Uterus (tissue), 4 donors: ENCODE measurements around the gene MPZL2. TPM values are rescaled to one million over a fixed set of nuclear protein-coding genes. Genes with fewer than 3 reads are reported as not detected.

Source experiments
- DNase-seq, 2 donors: peaks; one replicate each; pipeline ENCODE4 v3.0.0-alpha.2; 2019 to 2020
- H3K27ac ChIP-seq, 2 donors: fragments of 200-600 bp; sonication (generic); 1 replicate in 1 of 2; 2 replicates in 1 of 2; pipeline ENCODE4 v1.5.1; 2016 to 2018
- H3K27me3 ChIP-seq, 2 donors: fragments of 200-600 bp; sonication (generic); one replicate each; pipeline ENCODE4 v1.5.1; 2018 to 2019; ENCODE audit warnings: control low read depth in 1 of 2
- H3K36me3 ChIP-seq, 2 donors: fragments of 200-600 bp; sonication (generic); one replicate each; pipeline ENCODE4 v1.5.1; 2019; ENCODE audit warnings: control low read depth in 1 of 2
- H3K4me1 ChIP-seq, 2 donors: fragments of 200-600 bp; sonication (generic); one replicate each; pipeline ENCODE4 v1.5.1; 2018 to 2019; ENCODE audit warnings: control low read depth in 1 of 2
- H3K4me3 ChIP-seq, 2 donors: fragments of 200-600 bp; sonication (generic); 1 replicate in 1 of 2; 2 replicates in 1 of 2; pipeline ENCODE4 v1.5.1; 2018 to 2019; ENCODE audit warnings: mild to moderate bottlenecking in 1 of 2
- H3K9me3 ChIP-seq, 2 donors: fragments of 200-600 bp; sonication (generic); one replicate each; pipeline ENCODE4 v1.5.1; 2019; ENCODE audit warnings: control low read depth in 1 of 2
- CTCF ChIP-seq, 4 experiments: fragments of 200-600 bp in 2 of 4; fragments of 450-650 bp in 2 of 4; sonication (generic) in 2 of 4; IDR thresholded peaks; one replicate each; pipeline ENCODE4 v1.5.1; 2016 to 2019; ENCODE audit warnings: antibody characterized with exemption in 4 of 4, mild to moderate bottlenecking in 2 of 4, moderate library complexity in 1 of 4
- POLR2A ChIP-seq, 2 donors: fragments of 450-650 bp; IDR thresholded peaks; one replicate each; pipeline ENCODE4 v1.6.1; 2016; ENCODE audit warnings: antibody characterized with exemption in 2 of 2, mild to moderate bottlenecking in 1 of 2, moderate library complexity in 1 of 2
- intact Hi-C: fragments of 100-400 bp; cut with DNase I; formaldehyde crosslinking; loops from one replicate; pipeline ENCODE4 v1.15.1; 2023; ENCODE audit warnings: low total_unique reads
- total RNA-seq, 4 donors: library from RNA; depleted of rRNA in 3 of 4; stranded (reverse); fragments of >200 nt in 3 of 4; gene quantifications; one replicate each; pipeline versions ENCODE4 v1.1.0 to v1.2.4, GENCODE V29; 2014 to 2023
- donor health status: DM: yes; HTN: yes; CAD: no.

MPZL2 gene
- total RNA-seq, 4 donors from 2014 or later, result 40.9 to 191 (median 73.9) TPM

- TF ChIP-seq POLR2A (IDR thresholded peaks at IDR 0.05) (no peak), CTCF (IDR thresholded peaks at IDR 0.05) (no peak)
- H3K4me1 ChIP-seq, result no peaks in the 10 kb centered on the region
- H3K4me3 ChIP-seq, result no peak overlapping the region
- no peak for DNase-seq
- no peaks in the 10 kb centered on the region for H3K27me3 ChIP-seq
- no peaks in the 10 kb centered on the region for H3K36me3 ChIP-seq
- H3K9me3 ChIP-seq, result no peaks in the 10 kb centered on the region
- no peak overlapping the region for H3K27ac ChIP-seq
- intact Hi-C loops, result no loop called here
Measured at GRCh38 chr11:118291477-118292135, 27.5 kb upstream of the MPZL2 start.

GRCh38 chr11:118290923-118291322 is 26.8 kb upstream of the MPZL2 start:
- no peak overlapping the region for H3K27ac ChIP-seq
- no peaks in the 10 kb centered on the region for H3K9me3 ChIP-seq
- H3K4me3 ChIP-seq, result no peak overlapping the region
- no peak for TF ChIP-seq POLR2A (IDR thresholded peaks at IDR 0.05)
- TF ChIP-seq CTCF (IDR thresholded peaks at IDR 0.05), result peak; percentile 6 to 60 (median 36)
- no peaks in the 10 kb centered on the region for H3K27me3 ChIP-seq
- no peaks in the 10 kb centered on the region for H3K4me1 ChIP-seq
- DNase-seq, result peak in 1 of 2 donors; percentile 22
- H3K36me3 ChIP-seq, result no peaks in the 10 kb centered on the region
- intact Hi-C loops, result no loop called here

GRCh38 chr11:118289401-118289800 is 25.3 kb upstream of the MPZL2 start:
- Histone ChIP-seq H3K4me1 (no peaks in the 10 kb centered on the region), H3K27ac (no peak overlapping the region), H3K9me3 (no peaks in the 10 kb centered on the region), H3K27me3 (no peaks in the 10 kb centered on the region), H3K36me3 (no peaks in the 10 kb centered on the region), H3K4me3 (no peak overlapping the region)
- TF ChIP-seq CTCF (IDR thresholded peaks at IDR 0.05) (no peak), POLR2A (IDR thresholded peaks at IDR 0.05) (no peak)
- intact Hi-C loops, result no loop called here
- DNase-seq, result no peak

GRCh38 chr11:118287006-118287405 is 22.9 kb upstream of the MPZL2 start:
- DNase-seq, result no peak
- TF ChIP-seq POLR2A (IDR thresholded peaks at IDR 0.05) (no peak), CTCF (IDR thresholded peaks at IDR 0.05) (no peak)
- no peaks in the 10 kb centered on the region for H3K4me1 ChIP-seq
- H3K4me3 ChIP-seq, result no peak overlapping the region
- H3K27ac ChIP-seq, result no peak overlapping the region
- H3K36me3 ChIP-seq, result no peaks in the 10 kb centered on the region
- no peaks in the 10 kb centered on the region for H3K27me3 ChIP-seq
- intact Hi-C loops, result no loop called here
- no peaks in the 10 kb centered on the region for H3K9me3 ChIP-seq

DNA sequence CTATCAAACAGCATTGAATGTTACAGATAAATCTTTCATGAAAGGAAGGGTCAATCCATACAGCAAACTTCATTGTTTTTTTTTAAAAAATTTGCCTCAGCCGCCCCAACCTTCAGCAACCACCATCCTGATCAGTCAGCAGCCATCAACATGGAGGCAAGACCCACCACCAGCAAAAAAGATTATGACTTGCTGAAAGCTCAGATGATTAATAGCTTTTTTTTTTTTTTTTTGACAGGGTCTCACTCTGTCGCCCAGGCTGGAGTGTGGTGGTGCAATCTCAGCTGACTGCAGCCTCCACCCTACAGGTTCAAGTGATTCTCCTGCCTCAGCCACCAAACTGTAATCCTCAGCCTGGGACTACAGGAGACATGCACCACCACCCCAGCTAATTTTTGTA is 22.4 kb upstream of the MPZL2 start:
- no peak overlapping the region for H3K27ac ChIP-seq
- no peak overlapping the region for H3K4me3 ChIP-seq
- TF ChIP-seq POLR2A (IDR thresholded peaks at IDR 0.05), result no peak
- TF ChIP-seq CTCF (IDR thresholded peaks at IDR 0.05), result no peak
- no peaks in the 10 kb centered on the region for H3K36me3 ChIP-seq
- DNase-seq, result no peak
- no peaks in the 10 kb centered on the region for H3K9me3 ChIP-seq
- intact Hi-C loops, result no loop called here
- no peaks in the 10 kb centered on the region for H3K4me1 ChIP-seq
- no peaks in the 10 kb centered on the region for H3K27me3 ChIP-seq
